GM18526 (cell line): ENCODE data around the gene KIF26A.

ENCODE experiments used
- POLR2A ChIP-seq: IDR thresholded peaks from 3 replicates; pipeline ENCODE4 v1.6.1; 2011; ENCODE audit not compliant: insufficient read length; ENCODE audit errors: extremely low read depth

KIF26A gene

DNA sequence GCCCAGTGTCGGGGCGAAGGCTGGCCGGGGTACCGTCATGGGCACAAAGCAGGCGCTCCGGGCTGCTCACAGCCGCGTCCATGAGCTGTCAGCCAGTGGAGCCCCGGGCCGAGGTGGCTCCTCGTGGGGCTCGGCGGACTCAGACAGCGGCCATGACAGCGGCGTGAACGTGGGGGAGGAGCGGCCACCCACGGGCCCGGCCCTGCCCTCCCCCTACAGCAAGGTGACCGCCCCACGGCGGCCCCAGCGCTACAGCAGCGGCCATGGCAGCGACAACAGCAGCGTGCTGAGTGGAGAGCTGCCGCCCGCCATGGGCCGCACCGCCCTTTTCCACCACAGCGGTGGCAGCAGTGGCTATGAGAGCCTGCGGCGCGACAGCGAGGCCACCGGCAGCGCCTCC, 39.0 kb downstream of the KIF26A start:
- TF ChIP-seq POLR2A: no peak

DNA sequence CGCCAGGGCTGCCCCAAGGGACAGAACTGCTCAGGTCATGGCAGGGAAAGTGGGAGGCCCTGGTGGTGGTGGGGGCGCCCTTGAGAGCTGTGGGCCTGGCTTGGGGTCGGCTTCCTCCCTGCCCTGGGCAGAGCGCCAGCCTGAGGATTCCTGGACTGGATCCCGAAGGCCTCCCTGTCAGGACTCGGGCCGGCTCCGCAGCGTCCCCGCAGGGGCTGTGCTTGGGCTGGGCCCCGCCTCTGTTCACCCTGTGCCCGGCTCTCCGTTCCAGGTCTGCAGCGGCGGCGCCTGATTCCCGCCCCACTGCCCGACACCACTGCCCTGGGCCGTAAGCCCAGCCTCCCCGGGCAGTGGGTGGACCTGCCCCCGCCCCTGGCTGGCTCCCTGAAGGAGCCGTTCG, 39.9 kb downstream of the KIF26A start:
- TF ChIP-seq POLR2A: no peak

DNA sequence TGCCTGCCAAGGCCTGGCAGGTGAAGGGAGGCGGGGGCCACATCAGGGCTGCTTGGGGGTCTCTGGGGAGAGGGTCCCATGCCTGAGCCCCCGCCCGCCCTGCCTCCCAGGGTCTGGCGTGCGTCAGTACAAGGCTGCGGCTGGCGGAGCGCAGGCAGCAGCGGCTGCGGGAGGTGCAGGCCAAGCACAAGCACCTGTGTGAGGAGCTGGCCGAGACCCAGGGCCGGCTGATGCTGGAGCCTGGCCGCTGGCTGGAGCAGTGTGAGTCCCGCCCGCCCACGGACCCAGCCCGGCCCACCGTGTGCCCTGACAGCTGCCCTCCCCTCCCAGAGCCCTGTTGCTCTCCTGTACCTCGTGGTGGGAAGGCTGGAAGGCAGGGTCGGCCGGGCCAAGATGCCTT, 40.7 kb downstream of the KIF26A start:
- TF ChIP-seq POLR2A: no peak

DNA sequence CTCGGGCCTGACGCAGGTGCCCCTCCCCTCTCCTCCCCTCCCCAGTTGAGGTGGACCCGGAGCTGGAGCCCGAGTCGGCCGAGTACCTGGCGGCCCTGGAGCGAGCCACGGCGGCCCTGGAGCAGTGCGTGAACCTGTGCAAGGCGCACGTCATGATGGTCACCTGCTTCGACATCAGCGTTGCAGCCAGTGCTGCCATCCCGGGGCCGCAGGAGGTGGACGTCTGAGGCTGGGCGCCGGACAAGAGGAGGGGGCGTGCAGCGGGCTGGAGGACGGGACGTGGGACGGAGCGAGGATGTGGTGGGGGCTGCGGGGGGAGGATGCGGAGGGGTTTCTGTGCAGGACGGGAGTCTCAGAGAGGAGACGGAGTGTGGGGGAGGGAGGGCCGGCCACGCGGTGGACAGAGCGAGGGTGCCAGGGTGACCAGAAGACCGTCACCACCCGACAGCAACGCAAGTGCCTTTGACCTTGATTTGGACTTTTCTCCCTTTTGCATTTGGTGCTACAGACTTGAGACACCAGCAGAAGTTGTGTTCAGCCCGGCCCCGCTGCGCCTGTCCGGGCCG, 41.3 kb downstream of the KIF26A start:
- TF ChIP-seq POLR2A: no peak

DNA sequence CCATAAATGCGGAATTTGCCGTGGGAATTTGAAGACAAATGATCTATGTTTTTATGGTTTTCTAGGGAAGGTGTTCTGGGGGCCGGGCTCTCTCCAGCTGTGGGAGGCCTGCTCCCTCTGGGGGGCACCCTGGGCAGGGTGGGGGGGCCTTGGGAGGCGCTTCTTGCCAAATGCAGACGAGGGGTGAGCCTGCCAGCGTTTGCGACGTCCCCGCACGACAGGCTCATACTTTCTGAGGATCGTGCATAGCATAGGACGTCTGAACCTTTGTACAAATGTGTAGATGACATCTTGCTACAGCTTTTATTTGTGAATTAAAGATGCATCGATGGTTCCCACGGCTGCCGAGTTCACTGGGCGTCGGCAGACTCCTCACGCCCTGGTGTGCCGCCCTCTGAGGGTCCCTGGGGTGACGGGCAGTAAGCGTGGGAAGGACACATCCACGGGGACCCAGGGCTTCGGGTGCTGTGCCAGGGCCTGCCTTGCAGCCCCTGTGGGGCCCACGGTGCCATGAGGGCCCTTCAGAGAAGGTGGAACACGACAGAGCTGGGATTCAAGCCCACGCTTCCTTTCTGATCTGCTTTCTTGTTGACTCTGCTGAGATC, 42.3 kb downstream of the KIF26A start:
- no peak for TF ChIP-seq POLR2A

DNA sequence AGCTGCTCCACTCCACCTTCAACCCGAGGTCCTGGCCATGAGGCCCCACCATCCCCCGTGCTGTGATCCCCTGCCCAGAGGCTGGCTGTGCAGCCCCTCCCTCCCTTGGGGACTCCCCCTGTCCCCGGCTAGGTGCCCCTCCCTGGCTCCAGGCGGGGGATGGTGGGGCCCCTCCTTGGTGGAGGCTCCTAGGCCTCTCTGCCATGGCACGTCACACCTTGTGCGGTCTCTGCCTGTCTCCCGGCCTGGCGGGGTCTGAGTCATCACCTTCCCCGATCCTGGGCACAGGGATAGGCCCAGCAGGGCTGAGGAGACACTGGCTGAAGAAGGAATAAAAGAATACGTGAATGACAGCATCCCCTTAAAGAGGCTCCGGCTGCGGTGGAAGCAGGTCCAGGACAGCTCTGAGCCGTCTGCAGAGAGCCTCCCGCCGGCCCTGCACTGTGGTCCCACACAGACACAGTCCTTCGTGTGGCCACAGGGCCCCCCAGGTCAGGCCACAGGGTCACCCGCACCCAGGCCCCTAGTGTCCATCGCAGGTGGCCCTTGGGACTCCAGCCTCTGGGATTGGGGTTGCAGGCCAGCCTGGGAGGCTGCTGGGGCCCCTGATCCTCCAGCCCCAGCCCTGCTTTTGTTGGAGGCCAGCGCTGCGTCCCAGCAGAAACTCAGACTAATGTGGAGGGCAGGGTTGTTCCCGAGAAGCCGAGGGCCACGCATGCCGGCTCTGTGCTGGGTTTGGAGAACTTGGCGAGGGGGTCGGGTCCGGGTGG, 43.6 kb downstream of the KIF26A start:
- no peak for TF ChIP-seq POLR2A

DNA sequence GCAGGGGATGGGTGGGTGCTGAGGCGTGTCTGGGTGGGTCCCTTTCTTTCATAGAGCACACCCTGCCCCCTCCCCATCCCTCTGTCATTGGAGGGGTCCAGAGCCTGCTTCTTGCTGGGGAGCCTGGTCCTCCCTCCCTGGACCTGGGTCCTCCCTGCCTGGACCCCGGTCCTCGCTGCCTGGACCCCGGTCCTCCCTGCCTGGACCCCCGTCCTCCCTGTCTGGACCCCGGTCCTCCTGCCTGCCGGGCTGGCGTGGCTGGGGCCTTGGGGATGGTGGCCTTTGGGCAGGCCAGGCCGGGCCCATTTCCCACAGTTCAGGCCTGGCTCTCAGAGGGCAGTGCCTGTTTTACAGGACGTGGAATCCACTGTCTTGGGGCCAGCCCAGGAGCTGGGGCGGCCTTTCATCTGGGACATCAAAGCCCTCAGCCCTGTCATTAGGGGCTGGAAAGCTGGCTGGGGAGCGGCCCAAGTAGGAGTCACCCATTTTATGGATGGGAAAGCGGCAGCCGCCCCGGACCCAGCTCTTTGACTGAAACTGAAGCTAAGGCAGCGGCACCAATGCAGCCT, 44.6 kb downstream of the KIF26A start:
- TF ChIP-seq POLR2A: no peak

DNA sequence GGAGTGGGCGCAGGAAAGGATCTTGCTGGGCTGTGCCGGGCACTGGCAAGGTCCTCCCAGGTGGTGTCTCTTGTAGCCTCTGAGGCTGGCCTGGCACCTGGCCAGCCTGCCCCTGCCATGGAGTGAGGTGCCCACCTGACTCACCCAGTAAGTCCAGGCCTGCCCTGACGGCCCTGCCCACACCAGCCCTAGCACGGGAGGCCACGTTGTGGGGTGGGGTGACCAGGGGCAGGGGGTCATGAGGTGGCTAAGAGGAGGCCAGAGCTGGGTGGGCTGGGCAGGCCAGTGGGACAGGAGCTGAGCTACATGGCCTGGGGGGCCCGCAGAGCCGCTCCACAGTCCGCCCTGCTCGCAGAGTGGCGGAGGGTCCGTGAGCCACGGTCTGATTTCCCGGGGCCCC, 45.4 kb downstream of the KIF26A start:
- no peak for TF ChIP-seq POLR2A

DNA sequence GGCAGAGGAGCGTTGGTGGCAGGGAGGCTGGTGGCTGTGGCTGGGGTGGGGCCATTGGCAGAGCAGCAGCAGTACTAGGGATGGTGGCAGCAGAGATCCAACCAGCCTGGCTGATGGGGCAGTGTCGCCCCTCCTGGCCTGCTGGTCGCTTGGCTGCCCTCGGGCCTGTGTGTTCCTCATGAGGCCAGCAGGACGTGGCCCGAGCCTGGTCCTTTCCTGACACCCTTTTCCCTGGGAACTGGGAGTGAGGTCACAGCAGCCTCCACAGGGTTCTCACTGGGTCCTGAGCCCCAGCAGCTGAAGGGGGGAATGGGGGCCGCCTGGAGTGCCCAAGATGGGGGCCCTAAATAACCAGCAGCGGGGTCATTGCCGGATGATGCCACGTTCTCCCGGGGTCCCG, 46.1 kb downstream of the KIF26A start:
- TF ChIP-seq POLR2A: no peak

DNA sequence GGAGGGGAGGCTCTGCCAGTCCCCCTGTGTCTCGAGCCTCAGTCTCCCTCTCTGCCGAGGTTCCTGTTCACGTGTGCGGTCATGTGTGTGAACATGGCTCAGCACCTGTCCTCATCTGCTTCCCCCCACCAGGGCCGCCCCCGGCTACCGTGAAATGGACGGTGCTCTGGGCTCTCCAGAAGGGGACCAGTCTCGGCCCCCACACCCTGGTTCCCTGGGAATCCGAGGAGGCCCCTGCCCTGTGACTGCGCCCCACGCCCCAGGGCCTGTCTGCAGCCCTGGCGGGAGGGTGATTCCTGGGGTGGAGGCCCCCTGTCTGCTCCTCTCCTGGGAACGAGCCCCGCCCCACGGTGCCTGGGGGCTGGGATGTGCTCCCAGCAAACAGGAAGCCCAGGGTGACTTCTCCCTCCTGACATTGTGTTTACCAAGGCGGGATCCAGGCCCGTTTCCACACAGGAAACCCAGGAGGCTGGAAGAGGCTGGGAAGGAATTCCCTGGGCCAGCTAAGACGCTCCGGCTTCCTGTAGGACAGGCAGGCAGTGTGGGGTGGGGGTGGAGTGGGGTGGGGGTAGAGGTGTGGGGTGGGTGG, 46.6 kb downstream of the KIF26A start:
- no peak for TF ChIP-seq POLR2A

DNA sequence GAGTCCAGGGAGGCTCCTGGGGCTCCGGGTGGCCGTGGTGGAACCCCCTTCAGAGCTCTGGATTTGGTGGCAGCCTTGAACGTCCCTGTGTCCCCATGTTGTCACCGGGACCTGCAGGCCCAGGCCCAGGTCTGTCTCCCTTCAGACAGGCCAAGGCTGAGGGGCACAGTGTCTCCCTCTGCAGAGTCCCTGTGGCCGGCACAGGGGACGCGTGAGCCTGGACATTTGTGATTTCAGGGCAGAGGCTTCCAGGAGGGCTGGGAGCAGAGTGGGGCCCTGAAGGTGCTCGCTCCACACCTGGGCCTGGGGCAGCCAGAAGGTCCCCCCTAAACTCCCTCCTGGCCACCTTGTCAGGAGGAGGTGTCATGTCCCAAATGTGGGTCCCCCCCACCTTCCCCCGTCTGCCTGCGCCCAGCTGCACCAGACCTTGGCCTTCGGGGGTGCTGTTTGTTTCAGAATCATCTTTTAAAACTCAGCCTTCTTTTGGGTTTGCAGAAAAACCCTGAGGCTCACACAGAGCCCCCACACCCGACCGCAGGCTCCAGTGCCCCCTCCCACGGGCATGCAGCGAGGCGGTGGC, 47.6 kb downstream of the KIF26A start:
- no peak for TF ChIP-seq POLR2A

DNA sequence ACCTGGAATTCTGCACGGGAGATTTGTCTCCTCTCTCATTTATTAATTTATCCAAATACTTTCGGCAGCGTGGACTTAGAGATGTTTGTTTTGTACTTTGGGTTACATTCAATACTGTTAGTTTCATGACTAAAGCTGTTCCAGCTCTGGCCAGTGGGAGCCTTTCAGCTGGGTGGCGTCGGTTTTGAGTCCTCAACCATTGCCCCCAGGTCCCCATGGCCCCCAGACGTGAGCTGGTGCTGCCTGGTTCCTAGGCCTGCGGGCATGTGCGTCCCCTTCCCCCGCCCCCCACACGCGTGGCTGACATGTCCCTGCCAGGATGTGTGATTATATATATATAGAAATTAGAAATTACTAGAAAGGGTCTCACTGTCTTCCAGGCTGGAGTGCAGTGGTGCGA, 48.2 kb downstream of the KIF26A start:
- no peak for TF ChIP-seq POLR2A

DNA sequence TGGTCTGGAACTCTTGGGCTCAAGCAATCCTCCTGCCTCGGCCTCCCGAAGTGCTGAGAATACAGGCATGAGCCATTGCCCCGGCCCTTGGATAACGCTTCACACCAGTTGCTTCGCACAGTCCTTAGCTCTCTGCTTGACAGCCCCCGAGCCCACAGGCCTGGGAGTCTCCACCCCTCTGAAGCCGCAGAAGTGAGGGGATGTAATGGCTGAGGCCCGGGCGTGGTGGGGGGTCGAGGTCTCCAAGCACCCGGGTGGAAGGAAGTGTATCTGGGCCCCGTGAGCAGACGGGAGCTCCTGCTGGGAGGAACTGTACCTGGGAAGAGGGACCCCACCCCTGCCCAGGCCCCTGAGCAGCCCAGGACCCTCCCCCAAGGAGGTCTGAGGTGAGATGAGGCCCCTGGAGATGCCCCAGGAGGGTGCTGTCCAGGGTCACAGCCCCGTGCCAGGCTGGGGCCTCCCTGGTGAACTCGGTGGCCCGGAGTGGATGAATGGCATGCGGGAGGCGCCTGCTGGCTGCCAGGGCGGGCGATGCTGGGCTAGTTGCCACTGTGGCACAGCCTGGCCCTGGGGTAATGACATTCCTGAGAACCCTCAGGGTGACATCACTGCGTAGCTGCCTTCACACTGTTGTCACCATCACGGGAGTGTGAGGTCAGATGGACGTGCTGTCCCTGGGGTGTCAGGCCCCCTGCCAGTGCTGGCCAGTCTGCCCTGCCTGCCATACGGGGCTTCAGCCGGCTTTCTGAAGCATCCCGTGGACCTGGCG, 48.9 kb downstream of the KIF26A start:
- TF ChIP-seq POLR2A: no peak

DNA sequence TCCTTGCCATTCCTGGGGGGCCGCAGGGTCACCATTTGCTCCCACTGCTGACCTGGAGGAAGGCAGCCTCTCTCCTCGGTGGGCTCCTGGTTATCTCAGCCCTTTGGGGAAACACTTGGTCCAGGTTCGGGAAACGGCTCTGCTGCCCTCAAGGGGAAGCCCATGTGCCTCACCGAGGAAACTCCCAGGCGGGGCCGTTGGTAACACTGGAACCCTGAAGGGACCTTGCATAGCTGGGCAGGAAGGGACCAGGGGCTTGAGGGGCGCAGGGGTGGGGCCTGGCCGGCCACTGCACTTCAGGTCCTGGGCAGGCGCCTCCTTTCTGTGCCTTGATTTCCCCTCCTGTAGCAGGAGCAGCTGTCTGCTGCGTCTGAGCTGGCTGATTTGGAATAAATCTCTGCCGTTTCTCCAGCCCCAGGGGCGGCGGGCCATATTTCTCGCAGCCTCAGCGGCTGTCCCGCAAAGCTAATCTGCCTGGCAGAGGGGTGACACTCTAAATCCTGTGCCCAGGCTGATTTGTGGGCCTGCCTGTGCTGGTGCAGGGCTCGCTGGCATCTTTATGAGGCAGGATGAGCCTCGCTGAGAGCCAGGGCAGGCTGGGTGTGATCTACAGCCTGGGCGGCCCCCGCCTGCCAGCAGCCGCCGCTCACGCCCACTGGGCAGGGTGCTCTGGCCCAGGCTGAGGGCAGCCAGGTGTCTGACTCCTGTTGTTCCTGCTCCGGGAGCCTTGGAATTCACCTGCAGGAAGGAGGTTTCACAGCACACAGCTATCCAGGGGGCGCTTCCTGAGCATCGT, 49.7 kb downstream of the KIF26A start:
- no peak for TF ChIP-seq POLR2A

DNA sequence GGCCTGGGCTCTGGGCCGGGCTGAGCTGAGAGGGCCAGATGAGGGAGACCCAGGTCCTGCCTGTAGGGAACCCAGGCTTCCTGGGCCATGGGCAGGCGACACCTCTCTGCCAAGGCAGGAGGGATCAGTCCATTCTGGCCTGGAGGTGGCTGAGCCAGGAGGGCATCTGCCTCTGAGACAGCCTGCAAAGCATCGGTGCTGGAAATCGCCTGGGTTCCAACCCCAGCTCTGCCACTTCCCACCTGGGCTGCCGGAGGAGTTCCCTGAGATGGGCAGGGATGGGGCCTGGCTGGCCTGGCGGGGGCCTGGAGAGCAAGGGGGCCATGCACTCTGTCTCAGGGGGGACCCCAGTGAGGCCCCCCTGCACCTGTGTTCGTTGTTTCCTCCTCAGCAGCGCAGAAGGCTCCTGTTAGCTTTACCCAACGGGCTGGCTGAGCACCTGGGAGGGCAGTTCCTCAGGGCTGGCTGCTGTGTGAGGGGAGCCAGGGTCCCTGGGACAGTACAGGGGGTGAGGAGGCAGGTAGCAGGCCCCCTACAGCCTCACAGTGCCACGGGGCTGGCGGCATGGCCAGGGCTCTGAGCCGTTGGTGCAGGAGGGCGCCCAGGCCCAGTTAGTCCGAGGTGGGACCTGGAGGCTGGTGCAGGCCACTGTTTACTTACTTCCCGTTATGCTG, 50.5 kb downstream of the KIF26A start:
- TF ChIP-seq POLR2A: no peak
